Stimulated activated CD4-positive, alpha-beta T cell treated with anti-CD3 and anti-CD28 coated beads, Interleukin-15, amount 100 ng/mL, for 1 hour (primary cell): ENCODE measurements around the gene MAGEB18.

ENCODE experiments used
- DNase-seq, 2 donors: peaks; one replicate each; pipeline ENCODE4 v3.0.0-alpha.2; 2020; ENCODE audit warnings: low read depth in 1 of 2, low spot score in 1 of 2

MAGEB18 gene

GRCh38 chrX:26138274-26138673 is at the start of gene MAGEB18:
TSS of gene MAGEB18 (plus strand) at chrX:26138343. CDS start at chrX:26138986, 643 bp downstream.
- DNase-seq, result no peak

DNA sequence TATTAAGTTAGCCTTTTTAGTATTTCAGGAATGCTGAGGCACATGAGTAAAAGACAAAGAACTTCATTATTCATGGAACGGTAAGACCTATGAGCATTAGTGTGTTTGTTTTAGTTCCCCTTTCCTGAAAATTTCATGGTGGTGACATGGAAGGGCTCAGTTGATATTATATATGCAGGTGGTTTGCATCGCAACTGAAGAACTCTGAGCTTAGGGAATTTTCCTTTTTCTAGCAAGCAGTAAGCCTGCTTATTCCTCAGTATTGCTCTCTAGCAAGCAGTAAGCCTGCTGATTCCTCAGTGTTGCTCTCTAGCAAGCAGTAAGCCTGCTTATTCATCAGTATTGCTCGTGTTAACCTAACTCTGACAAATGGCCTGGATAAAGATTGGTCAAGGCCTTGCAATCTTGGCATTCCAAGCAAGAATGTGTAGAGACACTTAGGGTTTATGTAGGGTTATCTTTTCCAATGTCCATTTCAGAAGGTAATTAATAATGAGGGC is 37.7 kb upstream of the MAGEB18 start:
- no peak for DNase-seq

- DNase-seq, result no peak
Observed at GRCh38 chrX:26109142-26109541, 29.0 kb upstream of the MAGEB18 start.

GRCh38 chrX:26146024-26146423 is 7.9 kb downstream of the MAGEB18 start:
- no peak for DNase-seq

- no peak for DNase-seq
Observed at GRCh38 chrX:26160301-26160700, 22.2 kb downstream of the MAGEB18 start, which contains the start of gene MAGEB6B. TSS of gene MAGEB6B (plus strand) at chrX:26160601. CDS start at chrX:26160601, 0 bp downstream.
